ENCODE measurements around the gene FTO. TPM values are rescaled to one million over a fixed set of nuclear protein-coding genes. Genes with fewer than 3 reads are reported as not detected.

Gene FTO
- polyA plus RNA-seq, 10 donors: 48.3 to 68.6 (median 62.8) TPM

Other genes with a start within 250 kb of the FTO start
- gene AKTIP, start 200.9 kb upstream of the FTO start, polyA plus RNA-seq (ENCODE audit: insufficient read length in 10 of 10): 10 to 100 TPM; 31.0 to 62.8 (median 45.0) TPM
- gene RPGRIP1L, start 297 bp upstream of the FTO start, polyA plus RNA-seq (ENCODE audit: insufficient read length in 10 of 10): 10 to 100 TPM in 2 of 10 donors, 1 to 10 TPM in 8; 6.5 to 12.2 (median 8.6) TPM

Data from muscle of back (tissue), 10 donors.